GM12878 (cell line): ENCODE results near the gene ZBTB22. TPM values are rescaled to one million over a fixed set of nuclear protein-coding genes. Genes with fewer than 3 reads are reported as not detected.

Source experiments
- ATAC-seq: fragments of 200-7000 bp; cut with Tn5 transposase; 3 replicates; pipeline ENCODE4 v1.9.1; 2020; ENCODE audit warnings: mild to moderate bottlenecking, moderate library complexity
- BruUV-seq: library from RNA; stranded (reverse); fragments of 400-500 nt; replicated peaks from 2 replicates; lab custom pipeline; 2021; lab: Mats Ljungman, UMichigan
- CTCF ChIA-PET: fragments of 300-600 bp; sonication (Branson Sonifier 250); formaldehyde crosslinking; extraction: SDS; loops from one replicate; lab custom pipeline; 2021; ENCODE audit warnings: inconsistent platforms; lab: Yijun Ruan, JAX
- POLR2A ChIA-PET: fragments of 350-600 bp; formaldehyde crosslinking; extraction: SDS; loops from one replicate; lab custom pipeline; 2021; ENCODE audit warnings: inconsistent platforms; lab: Charles Lee
- RAD21 ChIA-PET: fragments of 300-600 bp; sonication (Branson Sonifier 250); formaldehyde crosslinking; loops from one replicate; lab custom pipeline; 2023; ENCODE audit warnings: antibody characterized with exemption; ENCODE audit not compliant: unreplicated experiment; lab: Charles Lee
- SMC1A ChIA-PET: fragments of 300-600 bp; sonication (Branson Sonifier 250); formaldehyde crosslinking; loops from one replicate; lab custom pipeline; 2023; ENCODE audit not compliant: unreplicated experiment, uncharacterized antibody; lab: Charles Lee
- DNase-seq: peaks from one replicate; pipeline ENCODE4 v3.0.0-alpha.2; 2011; ENCODE audit warnings: low read depth, low spot score
- FAIRE-seq: peaks from 3 replicates; lab custom pipeline; 2011; peaks lifted over from hg19 to GRCh38; lab: Jason Lieb, UNC
- H2AFZ ChIP-seq: 2 replicates; pipeline ENCODE4 v1.6.0; 2011; ENCODE audit warnings: low read depth, low read length, control low read depth; ENCODE audit not compliant: control insufficient read depth
- H3K27ac ChIP-seq: 2 replicates; pipeline ENCODE4 v1.5.1; 2011; ENCODE audit warnings: control low read depth; ENCODE audit not compliant: control insufficient read depth, insufficient read depth
- H3K27me3 ChIP-seq, 2 experiments: replicated peaks in 1 of 2; 2 replicates each; pipeline versions ENCODE4 v1.6.0 to v1.6.1; 2011; ENCODE audit warnings: low read length in 1 of 2; ENCODE audit not compliant: control insufficient read depth in 2 of 2, insufficient read depth in 2 of 2
- H3K36me3 ChIP-seq, 2 experiments: 2 replicates each; pipeline ENCODE4 v1.5.1; 2011; ENCODE audit warnings: low read length in 1 of 2; ENCODE audit not compliant: control insufficient read depth in 2 of 2, insufficient read depth in 2 of 2
- H3K4me1 ChIP-seq: 2 replicates; pipeline ENCODE4 v1.6.1; 2011; ENCODE audit warnings: mild to moderate bottlenecking, low read length, moderate library complexity, mixed read lengths; ENCODE audit not compliant: control insufficient read depth, insufficient read depth
- H3K4me2 ChIP-seq: 2 replicates; pipeline ENCODE4 v1.6.0; 2011; ENCODE audit warnings: control low read depth; ENCODE audit not compliant: control insufficient read depth, insufficient read depth
- H3K4me3 ChIP-seq: fragments of 200-600 bp; sonication (generic); 2 replicates; pipeline ENCODE4 v1.5.1; 2016
- H3K79me2 ChIP-seq: 2 replicates; pipeline ENCODE4 v1.6.0; 2011; ENCODE audit warnings: low read length; ENCODE audit not compliant: control insufficient read depth, insufficient read depth
- H3K9ac ChIP-seq: 2 replicates; pipeline ENCODE4 v1.8.0; 2011; ENCODE audit warnings: low read length, control low read depth, mixed read lengths; ENCODE audit not compliant: control insufficient read depth, insufficient read depth
- H3K9me3 ChIP-seq: replicated peaks from 3 replicates; pipeline ENCODE4 v1.5.1; 2011; ENCODE audit warnings: mild to moderate bottlenecking, low read length; ENCODE audit not compliant: control insufficient read depth, insufficient read depth
- H4K20me1 ChIP-seq: 2 replicates; pipeline ENCODE4 v1.6.0; 2011; ENCODE audit not compliant: control insufficient read depth, insufficient read depth
- CBFB ChIP-seq: IDR thresholded peaks from 2 replicates; pipeline ENCODE4 v1.6.1; 2016; ENCODE audit warnings: antibody characterized with exemption, low read depth
- CHD2 ChIP-seq: IDR thresholded peaks from 2 replicates; pipeline ENCODE4 v1.6.1; 2011; ENCODE audit warnings: low read depth, low read length, improper control_type of control experiment, borderline replicate concordance
- CHD4 ChIP-seq: fragments of 200-600 bp; sonication (generic); IDR thresholded peaks from 2 replicates; pipeline ENCODE4 v1.6.1; 2016; ENCODE audit warnings: mild to moderate bottlenecking
- EGR1 ChIP-seq, 2 experiments: IDR thresholded peaks; 1 replicate in 1 of 2; 2 replicates in 1 of 2; pipeline ENCODE4 v1.6.1; 2011 to 2012; ENCODE audit warnings: low read depth in 2 of 2, low read length in 2 of 2, borderline replicate concordance in 1 of 2, mild to moderate bottlenecking in 1 of 2, moderate library complexity in 1 of 2
- IRF5 ChIP-seq: fragments of 450-650 bp; IDR thresholded peaks from 2 replicates; pipeline ENCODE4 v1.6.1; 2017; ENCODE audit warnings: borderline replicate concordance
- SKIL ChIP-seq: fragments of 450-650 bp; IDR thresholded peaks from 2 replicates; pipeline ENCODE4 v1.6.1; 2017; ENCODE audit warnings: mild to moderate bottlenecking, low read depth, inconsistent platforms; ENCODE audit not compliant: poor library complexity, severe bottlenecking
- ZNF24 ChIP-seq: fragments of 450-650 bp; IDR thresholded peaks from 2 replicates; pipeline ENCODE4 v1.6.1; 2017; ENCODE audit warnings: antibody characterized with exemption, mild to moderate bottlenecking
- WGBS: methylation state at CpG from one replicate; pipeline ENCODE4 v1.1.6; 2016; ENCODE audit warnings: low lambda C conversion rate; ENCODE audit not compliant: insufficient replicate concordance, insufficient coverage; ENCODE audit errors: missing lambda C conversion rate; 5-methylcytosine and 5-hydroxymethylcytosine counted together
- in situ Hi-C: fragments of 300-500 bp; cut with MboI; formaldehyde crosslinking; loops from 9 replicates; pipeline ENCODE4 v1.14.3; 2018; ENCODE audit warnings: mixed read lengths
- intact Hi-C: fragments of 100-400 bp; cut with micrococcal nuclease; formaldehyde crosslinking; loops from one replicate; pipeline ENCODE4 v1.14.2; 2022; ENCODE audit not compliant: unreplicated experiment
- polyA plus RNA-seq, 11 experiments: library from polyadenylated mRNA; depleted of rRNA in 4 of 11; unstranded in 6 of 11; stranded (reverse) in 5 of 11; fragments of >200 nt; fragmentation: Nextera tagmentation in 4 of 11; fragmentation: Illumina TruSeq in 1 of 11; extraction: Ambion mirVana in 4 of 11; extraction: Trizol in 1 of 11; gene quantifications; 1 replicate in 1 of 11; 2 replicates in 10 of 11; pipeline versions ENCODE4 v1.2.1 to v1.2.3, GENCODE V29; 2011 to 2016; ENCODE audit warnings: inconsistent platforms in 2 of 11, missing spikeins in 2 of 11, low read depth in 1 of 11
- total RNA-seq, 4 experiments: library from RNA; depleted of rRNA in 3 of 4; stranded (reverse); fragments of >200 nt in 3 of 4; fragmentation: Illumina TruSeq in 1 of 4; extraction: Trizol in 1 of 4; gene quantifications; 2 replicates each; pipeline versions ENCODE4 v1.2.1 to v1.2.3, GENCODE V29; 2013 to 2021

ZBTB22 gene
- total and polyA plus RNA-seq, 10 of the 15 experiments (the other 5 are each of a cell fraction or from before 2014, with no cell fraction given) = 0.11 to 9.9 (median 4.8) TPM

GRCh38 chr6:33280539-33280938, 37.0 kb downstream of the ZBTB22 start:
- peaks cover 19% of the 10 kb centered on the region for H3K79me2 ChIP-seq
- peaks cover 24 to 31% of the 10 kb centered on the region in 2 experiments; a peak in 3 of 4 replicates for H3K36me3 ChIP-seq
- in situ Hi-C loops = no loop called here
- H3K4me1 ChIP-seq = peaks cover 15% of the 10 kb centered on the region
- DNase-seq (no peak), FAIRE-seq (no peak)
- no peak overlapping the region; the same call in 1 of the 2 replicates for H3K27ac ChIP-seq
- BruUV-seq = no TSS peak
- no peak overlapping the region for H3K9ac ChIP-seq
- RAD21 ChIA-PET = interaction anchor here (0.5 kb wide), 1 partner anchor 65 kb away, joined by 3 read pairs; no protein-coding TSS in a partner anchor
- H3K4me3 ChIP-seq = no peak overlapping the region
- no peak overlapping the region for H2AFZ ChIP-seq
- 85% methylated on average over 6 of the region's 6 CpGs for WGBS
- H3K27me3 ChIP-seq = no peaks in the 10 kb centered on the region
- no peak overlapping the region for H3K4me2 ChIP-seq
- POLR2A ChIA-PET = interaction anchor here (1.6 kb wide), 1 partner anchor 8 kb away, joined by 6 read pairs; the partner anchor contains the start of genes RPS18 and VPS52
- CTCF ChIA-PET = no interaction called here
- SMC1A ChIA-PET = no interaction called here
- TF ChIP-seq CHD4 (no peak), EGR1 (IDR thresholded peaks at IDR 0.05; ENCODE audit: borderline replicate concordance in 1 of 2, low read depth in 2 of 2, low read length in 2 of 2) (no peak), CHD2 (no peak), ZNF24 (no peak), IRF5 (no peak), CBFB (no peak), SKIL (no peak)
- TF ChIP-seq, all 136 proteins: peak for 0
- intact Hi-C loops = no loop called here
- ATAC-seq = no peak
- H3K9me3 ChIP-seq = no peaks in the 10 kb centered on the region
- H4K20me1 ChIP-seq = no peaks in the 10 kb centered on the region; the same call in 1 of the 2 replicates
